ENCODE measurements around the gene KCTD12. TPM values are rescaled to one million over a fixed set of nuclear protein-coding genes. Genes with fewer than 3 reads are reported as not detected.

KCTD12 gene
- polyA plus RNA-seq, 4 donors: 2.5 to 42.9 (median 24.2) TPM

DNA sequence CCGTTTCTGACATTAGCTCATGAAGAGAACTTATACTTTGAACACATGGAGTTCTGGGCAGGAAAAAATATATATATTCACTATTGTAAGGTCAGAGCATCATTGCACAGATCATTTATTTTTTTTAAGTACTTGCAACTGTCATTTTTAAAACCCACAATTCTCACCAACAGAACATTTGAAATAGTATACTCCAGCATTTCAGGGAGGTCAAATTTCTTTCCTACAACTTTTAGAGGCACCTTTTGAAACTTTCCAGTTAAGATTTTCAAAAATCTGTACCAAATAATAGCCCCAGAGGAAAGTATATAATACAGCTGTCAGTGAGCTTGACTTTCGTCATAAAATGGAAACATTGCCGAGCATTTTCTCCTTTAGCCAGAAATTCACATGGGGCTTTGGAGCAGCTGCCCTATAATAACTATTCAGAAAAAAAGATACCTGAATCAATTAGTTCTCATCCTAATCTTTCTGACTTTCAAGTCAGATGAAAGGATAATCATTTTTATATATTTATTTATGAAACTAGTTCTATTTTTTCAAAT lies 10.9 kb downstream of the KCTD12 start:
- no peaks in the 10 kb centered on the region for H3K36me3 ChIP-seq (ENCODE audit: control insufficient read depth in 3 of 3, insufficient read depth in 2 of 3, low read depth in 1 of 3, low read length in 3 of 3)
- H3K4me3 ChIP-seq (ENCODE audit: low read depth in 1 of 3, low read length in 3 of 3): no peak overlapping the region
- FAIRE-seq (no peak), DNase-seq (no peak)
- H3K27ac ChIP-seq (ENCODE audit: low read depth in 1 of 3, low read length in 2 of 3): no peak overlapping the region
- no peaks in the 10 kb centered on the region for H3K9me3 ChIP-seq (ENCODE audit: control insufficient read depth in 2 of 2, insufficient read depth in 1 of 2, low read depth in 1 of 2, low read length in 1 of 2)
- 69 to 81% (median 74%) methylated on average over 3 of the region's 3 CpGs for WGBS, 3 donors
- H3K4me1 ChIP-seq (ENCODE audit: control insufficient read depth in 3 of 3, insufficient read depth in 2 of 3, low read depth in 1 of 3, low read length in 2 of 3): no peaks in the 10 kb centered on the region
- H3K27me3 ChIP-seq (ENCODE audit: control insufficient read depth in 3 of 3, insufficient read depth in 3 of 3, low read length in 3 of 3): no peaks in the 10 kb centered on the region

DNA sequence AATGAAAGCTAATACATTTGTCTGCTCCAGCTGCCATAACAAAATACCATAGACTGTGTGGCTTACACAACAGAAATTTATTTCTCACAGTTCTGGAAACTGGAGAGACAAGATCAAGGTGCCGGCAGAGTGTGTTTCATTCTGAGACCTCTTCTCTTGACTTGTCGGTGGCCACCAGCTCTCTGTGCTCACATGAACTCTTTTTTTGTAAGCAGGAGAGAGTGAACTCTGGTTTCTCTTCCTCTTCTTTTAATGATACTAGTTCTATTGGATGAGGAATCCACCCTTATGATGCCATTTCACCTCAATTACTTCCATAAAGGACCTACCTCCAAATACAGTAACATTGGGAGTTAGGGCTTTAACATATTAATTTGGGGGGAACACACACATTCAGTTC lies 11.7 kb downstream of the KCTD12 start:
- WGBS, 3 donors: 73 to 79% (median 77%) methylated on average over 2 of the region's 2 CpGs
- FAIRE-seq: no peak
- H3K9me3 ChIP-seq (ENCODE audit: control insufficient read depth in 2 of 2, insufficient read depth in 1 of 2, low read depth in 1 of 2, low read length in 1 of 2): no peaks in the 10 kb centered on the region

DNA sequence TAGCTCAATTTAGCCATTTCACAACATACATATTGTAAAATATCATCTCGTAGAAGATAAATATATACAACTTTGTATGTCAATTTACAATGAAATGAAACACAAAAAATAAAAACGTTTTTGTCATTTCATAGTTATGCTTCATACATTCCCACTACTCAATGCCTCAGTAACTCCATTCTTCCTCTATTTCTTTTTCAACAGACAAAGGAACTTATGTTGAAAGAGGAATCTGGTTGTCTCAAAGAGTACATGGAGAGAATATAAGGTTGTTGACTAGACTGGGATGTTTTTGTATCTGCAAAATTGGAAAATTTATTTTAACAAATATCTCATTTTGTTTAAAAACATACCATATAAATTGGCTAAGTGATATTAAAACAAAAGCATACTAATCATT lies 12.8 kb downstream of the KCTD12 start:
- DNase-seq (no peak), FAIRE-seq (no peak)
- 51 to 73% (median 57%) methylated on average over 2 of the region's 2 CpGs for WGBS, 3 donors
- H3K27me3 ChIP-seq (ENCODE audit: control insufficient read depth in 3 of 3, insufficient read depth in 3 of 3, low read length in 3 of 3): no peaks in the 10 kb centered on the region
- no peak overlapping the region for H3K27ac ChIP-seq (ENCODE audit: low read depth in 1 of 3, low read length in 2 of 3)
- no peaks in the 10 kb centered on the region for H3K4me1 ChIP-seq (ENCODE audit: control insufficient read depth in 3 of 3, insufficient read depth in 2 of 3, low read depth in 1 of 3, low read length in 2 of 3)
- H3K4me3 ChIP-seq (ENCODE audit: low read depth in 1 of 3, low read length in 3 of 3): no peak overlapping the region
- no peaks in the 10 kb centered on the region for H3K9me3 ChIP-seq (ENCODE audit: control insufficient read depth in 2 of 2, insufficient read depth in 1 of 2, low read depth in 1 of 2, low read length in 1 of 2)
- H3K36me3 ChIP-seq (ENCODE audit: control insufficient read depth in 3 of 3, insufficient read depth in 2 of 3, low read depth in 1 of 3, low read length in 3 of 3): no peaks in the 10 kb centered on the region

More for the DNA sequence above, 11.7 kb downstream of the KCTD12 start:
- H3K27ac ChIP-seq (ENCODE audit: low read depth in 1 of 3, low read length in 2 of 3): no peak overlapping the region
- no peaks in the 10 kb centered on the region for H3K4me1 ChIP-seq (ENCODE audit: control insufficient read depth in 3 of 3, insufficient read depth in 2 of 3, low read depth in 1 of 3, low read length in 2 of 3)
- DNase-seq: no peak
- H3K4me3 ChIP-seq (ENCODE audit: low read depth in 1 of 3, low read length in 3 of 3): no peak overlapping the region
- no peaks in the 10 kb centered on the region for H3K27me3 ChIP-seq (ENCODE audit: control insufficient read depth in 3 of 3, insufficient read depth in 3 of 3, low read length in 3 of 3)
- no peaks in the 10 kb centered on the region for H3K36me3 ChIP-seq (ENCODE audit: control insufficient read depth in 3 of 3, insufficient read depth in 2 of 3, low read depth in 1 of 3, low read length in 3 of 3)

DNA sequence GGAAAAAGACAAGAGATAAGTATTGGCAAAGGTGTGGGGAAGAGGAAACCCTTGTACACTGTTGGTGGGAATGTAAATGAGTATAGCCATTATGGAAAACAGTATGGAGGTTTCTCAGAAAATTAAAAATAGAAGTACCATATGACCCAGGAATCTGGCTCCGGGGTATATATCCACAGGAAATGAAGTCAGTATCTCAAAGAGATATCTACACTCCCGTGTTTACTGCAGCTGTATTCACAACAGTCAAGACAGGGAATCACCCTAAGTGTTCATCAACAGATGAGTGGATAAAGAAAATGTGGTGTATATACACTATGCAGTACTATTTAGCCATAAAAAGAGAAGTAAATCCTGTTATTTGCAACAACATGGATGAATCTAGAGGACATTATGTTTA lies 13.5 kb downstream of the KCTD12 start:
- Histone ChIP-seq H3K36me3 (ENCODE audit: control insufficient read depth in 3 of 3, insufficient read depth in 2 of 3, low read depth in 1 of 3, low read length in 3 of 3) (no peaks in the 10 kb centered on the region), H3K27ac (ENCODE audit: low read depth in 1 of 3, low read length in 2 of 3) (no peak overlapping the region), H3K4me1 (ENCODE audit: control insufficient read depth in 3 of 3, insufficient read depth in 2 of 3, low read depth in 1 of 3, low read length in 2 of 3) (no peaks in the 10 kb centered on the region), H3K27me3 (ENCODE audit: control insufficient read depth in 3 of 3, insufficient read depth in 3 of 3, low read length in 3 of 3) (no peaks in the 10 kb centered on the region), H3K4me3 (ENCODE audit: low read depth in 1 of 3, low read length in 3 of 3) (no peak overlapping the region), H3K9me3 (ENCODE audit: control insufficient read depth in 2 of 2, insufficient read depth in 1 of 2, low read depth in 1 of 2, low read length in 1 of 2) (no peaks in the 10 kb centered on the region)
- no peak for DNase-seq
- WGBS, 3 donors: 56 to 57% (median 57%) methylated on average over 2 of the region's 2 CpGs
- no peak for FAIRE-seq

DNA sequence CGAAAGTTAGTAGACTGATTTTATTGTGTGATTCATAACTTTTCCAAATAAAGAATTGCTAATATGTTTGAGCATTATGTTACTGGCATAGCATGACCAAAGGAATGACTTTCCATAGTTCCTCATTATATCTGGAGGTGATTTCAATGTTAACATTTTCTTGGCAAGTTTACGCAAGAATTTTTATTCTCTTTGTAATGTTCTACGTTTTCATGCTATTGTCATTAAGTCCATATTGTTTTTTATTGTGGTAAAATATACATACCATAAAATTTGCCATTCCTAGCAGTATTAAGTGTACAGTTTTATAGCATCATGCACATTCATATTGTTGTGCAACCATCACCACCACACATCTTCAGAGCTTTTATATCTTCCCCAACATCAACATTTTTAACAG lies 14.8 kb downstream of the KCTD12 start:
- no peaks in the 10 kb centered on the region for H3K9me3 ChIP-seq (ENCODE audit: control insufficient read depth in 2 of 2, insufficient read depth in 1 of 2, low read depth in 1 of 2, low read length in 1 of 2)
- WGBS, 3 donors: 79 to 87% (median 79%) methylated on average over 3 of the region's 3 CpGs
- no peaks in the 10 kb centered on the region for H3K4me1 ChIP-seq (ENCODE audit: control insufficient read depth in 3 of 3, insufficient read depth in 2 of 3, low read depth in 1 of 3, low read length in 2 of 3)
- no peak overlapping the region for H3K27ac ChIP-seq (ENCODE audit: low read depth in 1 of 3, low read length in 2 of 3)
- no peaks in the 10 kb centered on the region for H3K36me3 ChIP-seq (ENCODE audit: control insufficient read depth in 3 of 3, insufficient read depth in 2 of 3, low read depth in 1 of 3, low read length in 3 of 3)
- H3K27me3 ChIP-seq (ENCODE audit: control insufficient read depth in 3 of 3, insufficient read depth in 3 of 3, low read length in 3 of 3): no peaks in the 10 kb centered on the region
- no peak for DNase-seq
- FAIRE-seq: no peak
- no peak overlapping the region for H3K4me3 ChIP-seq (ENCODE audit: low read depth in 1 of 3, low read length in 3 of 3)

DNA sequence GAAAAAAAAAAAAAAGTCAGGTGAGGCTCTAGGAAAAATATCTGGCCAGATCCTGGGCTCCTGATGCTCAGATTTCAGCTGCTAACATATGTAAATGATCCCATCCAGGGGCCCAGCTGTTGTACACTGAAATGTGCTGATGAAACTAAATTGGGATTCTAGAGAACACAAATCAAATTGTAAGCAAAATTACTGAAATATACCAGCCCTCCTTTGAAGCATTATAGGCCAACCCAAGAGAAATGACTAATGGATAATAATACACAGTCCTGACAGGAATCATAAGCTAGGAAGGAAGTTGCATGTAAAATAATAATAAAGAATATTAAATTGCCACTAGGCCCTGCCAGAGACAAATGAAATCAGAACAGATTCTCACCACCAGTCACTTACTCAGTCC lies 17.8 kb downstream of the KCTD12 start:
- no peaks in the 10 kb centered on the region for H3K36me3 ChIP-seq (ENCODE audit: control insufficient read depth in 3 of 3, insufficient read depth in 2 of 3, low read depth in 1 of 3, low read length in 3 of 3)
- no peaks in the 10 kb centered on the region for H3K9me3 ChIP-seq (ENCODE audit: control insufficient read depth in 2 of 2, insufficient read depth in 1 of 2, low read depth in 1 of 2, low read length in 1 of 2)
- FAIRE-seq (no peak), DNase-seq (no peak)
- no peaks in the 10 kb centered on the region for H3K27me3 ChIP-seq (ENCODE audit: control insufficient read depth in 3 of 3, insufficient read depth in 3 of 3, low read length in 3 of 3)
- no peak overlapping the region for H3K4me3 ChIP-seq (ENCODE audit: low read depth in 1 of 3, low read length in 3 of 3)
- no peaks in the 10 kb centered on the region for H3K4me1 ChIP-seq (ENCODE audit: control insufficient read depth in 3 of 3, insufficient read depth in 2 of 3, low read depth in 1 of 3, low read length in 2 of 3)
- H3K27ac ChIP-seq (ENCODE audit: low read depth in 1 of 3, low read length in 2 of 3): no peak overlapping the region

DNA sequence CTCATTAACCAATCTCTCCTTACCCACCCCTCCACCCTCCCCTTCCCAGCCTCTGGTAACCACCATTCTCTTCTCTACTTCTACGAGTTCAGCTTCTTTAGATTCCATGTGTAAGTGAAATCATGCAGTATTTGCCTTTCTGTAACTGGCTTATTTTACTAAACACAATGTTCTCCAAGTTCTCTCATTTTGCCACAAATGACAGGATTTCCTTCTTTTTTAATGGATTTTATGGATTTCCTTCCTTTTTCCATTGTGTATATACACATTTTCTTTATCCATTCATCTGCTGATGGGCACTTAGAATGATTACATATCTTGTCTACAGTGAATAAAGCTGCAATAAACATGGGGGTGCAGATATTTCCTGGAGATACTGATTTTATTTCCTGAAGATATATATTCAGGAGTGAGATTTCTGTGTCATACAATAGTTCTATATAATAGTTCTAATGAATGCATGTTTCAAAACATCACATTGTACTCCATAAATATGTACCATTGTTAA lies 20.2 kb downstream of the KCTD12 start:
- Histone ChIP-seq H3K27ac (ENCODE audit: low read depth in 1 of 3, low read length in 2 of 3) (no peak overlapping the region), H3K4me3 (ENCODE audit: low read depth in 1 of 3, low read length in 3 of 3) (no peak overlapping the region), H3K36me3 (ENCODE audit: control insufficient read depth in 3 of 3, insufficient read depth in 2 of 3, low read depth in 1 of 3, low read length in 3 of 3) (no peaks in the 10 kb centered on the region), H3K4me1 (ENCODE audit: control insufficient read depth in 3 of 3, insufficient read depth in 2 of 3, low read depth in 1 of 3, low read length in 2 of 3) (no peaks in the 10 kb centered on the region), H3K27me3 (ENCODE audit: control insufficient read depth in 3 of 3, insufficient read depth in 3 of 3, low read length in 3 of 3) (no peaks in the 10 kb centered on the region), H3K9me3 (ENCODE audit: control insufficient read depth in 2 of 2, insufficient read depth in 1 of 2, low read depth in 1 of 2, low read length in 1 of 2) (no peaks in the 10 kb centered on the region)
- 16 to 67% (median 55%) methylated on average over 1 of the region's 1 CpG for WGBS, 3 donors
- FAIRE-seq (no peak), DNase-seq (no peak)

DNA sequence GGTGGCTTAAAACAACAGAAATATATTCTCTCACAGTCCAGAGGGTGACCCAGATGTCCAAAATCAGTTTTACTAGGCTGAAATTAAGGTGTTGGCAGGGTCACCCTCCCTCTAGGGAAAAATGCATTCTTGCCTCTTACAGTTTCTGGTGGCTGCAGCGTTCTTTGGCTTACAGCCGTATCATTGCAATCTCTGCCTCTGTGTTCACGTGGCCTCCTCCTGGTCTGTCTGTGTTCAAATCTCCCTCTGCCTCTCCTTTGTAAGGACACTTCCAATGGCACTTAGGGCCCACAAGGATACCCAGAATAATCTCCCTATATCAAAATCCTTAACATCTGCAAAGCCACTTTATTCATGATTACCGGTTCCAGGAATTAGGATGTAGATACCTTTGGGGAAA lies 21.1 kb downstream of the KCTD12 start:
- Histone ChIP-seq H3K9me3 (ENCODE audit: control insufficient read depth in 2 of 2, insufficient read depth in 1 of 2, low read depth in 1 of 2, low read length in 1 of 2) (no peaks in the 10 kb centered on the region), H3K27ac (ENCODE audit: low read depth in 1 of 3, low read length in 2 of 3) (no peak overlapping the region), H3K4me1 (ENCODE audit: control insufficient read depth in 3 of 3, insufficient read depth in 2 of 3, low read depth in 1 of 3, low read length in 2 of 3) (no peaks in the 10 kb centered on the region), H3K36me3 (ENCODE audit: control insufficient read depth in 3 of 3, insufficient read depth in 2 of 3, low read depth in 1 of 3, low read length in 3 of 3) (no peaks in the 10 kb centered on the region), H3K27me3 (ENCODE audit: control insufficient read depth in 3 of 3, insufficient read depth in 3 of 3, low read length in 3 of 3) (no peaks in the 10 kb centered on the region), H3K4me3 (ENCODE audit: low read depth in 1 of 3, low read length in 3 of 3) (no peak overlapping the region)
- no peak for FAIRE-seq
- WGBS, 3 donors: 71 to 80% (median 72%) methylated on average over 4 of the region's 4 CpGs
- DNase-seq: no peak

DNA sequence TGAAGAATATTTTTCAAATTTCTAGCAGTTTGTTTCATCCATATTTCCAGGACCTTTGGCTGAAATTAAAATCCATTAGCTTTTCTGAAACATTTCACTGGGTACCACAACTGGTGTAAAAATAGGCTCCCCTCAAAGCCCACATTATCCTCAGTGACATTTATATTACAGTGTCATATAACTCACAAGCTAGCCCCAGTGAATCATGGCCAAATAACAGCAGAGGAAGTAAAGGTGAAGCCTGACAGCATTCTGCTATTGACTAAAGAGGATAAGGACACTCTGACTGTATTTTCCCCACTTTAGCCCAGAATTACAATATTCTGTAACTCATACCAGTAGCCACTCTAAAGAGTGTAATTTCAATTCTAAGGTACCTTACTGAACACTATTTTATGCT lies 21.9 kb downstream of the KCTD12 start:
- no peaks in the 10 kb centered on the region for H3K9me3 ChIP-seq (ENCODE audit: control insufficient read depth in 2 of 2, insufficient read depth in 1 of 2, low read depth in 1 of 2, low read length in 1 of 2)
- H3K36me3 ChIP-seq (ENCODE audit: control insufficient read depth in 3 of 3, insufficient read depth in 2 of 3, low read depth in 1 of 3, low read length in 3 of 3): no peaks in the 10 kb centered on the region
- no peak overlapping the region for H3K4me3 ChIP-seq (ENCODE audit: low read depth in 1 of 3, low read length in 3 of 3)
- no peak for FAIRE-seq
- no peak for DNase-seq
- H3K27ac ChIP-seq (ENCODE audit: low read depth in 1 of 3, low read length in 2 of 3): no peak overlapping the region
- H3K4me1 ChIP-seq (ENCODE audit: control insufficient read depth in 3 of 3, insufficient read depth in 2 of 3, low read depth in 1 of 3, low read length in 2 of 3): no peaks in the 10 kb centered on the region
- H3K27me3 ChIP-seq (ENCODE audit: control insufficient read depth in 3 of 3, insufficient read depth in 3 of 3, low read length in 3 of 3): no peaks in the 10 kb centered on the region

Measured in small intestine (tissue), 7 donors.